Measurements from ENCODE around the gene SERTAD2. TPM values are rescaled to one million over a fixed set of nuclear protein-coding genes. Genes with fewer than 3 reads are reported as not detected.

The SERTAD2 gene
- total and polyA plus RNA-seq, 9 donors = 9.9 to 26.8 (median 20.8) TPM

DNA sequence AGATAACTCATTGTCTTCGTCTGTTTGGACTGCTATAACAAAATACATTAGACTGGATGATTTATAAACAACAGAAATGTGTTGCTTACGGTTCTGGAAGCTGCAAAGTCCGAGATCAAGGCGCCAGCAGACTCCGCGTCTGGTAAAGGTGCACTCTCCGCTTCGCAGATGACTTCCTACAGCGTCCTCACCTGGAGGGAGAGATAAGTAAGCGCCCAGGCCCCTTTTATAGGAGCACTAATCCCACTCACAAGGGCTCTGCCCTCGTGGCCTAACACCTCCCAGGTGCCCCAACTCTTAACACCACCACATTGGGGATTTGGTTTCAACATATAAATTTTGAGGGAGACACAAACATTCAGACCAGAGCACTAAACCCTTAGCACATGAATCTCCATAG, 51.3 kb downstream of the SERTAD2 start:
- intact Hi-C loops (cut with DNase I) = loop anchor here in 2 of 4 donors (5.0 kb wide), 2 partner anchors 265 to 1415 kb away; no protein-coding TSS in a partner anchor
- WGBS, 3 donors = 89 to 90% (median 89%) methylated on average over 11 of the region's 11 CpGs
- DNase-seq = no peak
- no peak overlapping the region for H3K4me3 ChIP-seq
- H3K27ac ChIP-seq = no peak overlapping the region
- H3K27me3 ChIP-seq = no peaks in the 10 kb centered on the region
- no peaks in the 10 kb centered on the region for H3K36me3 ChIP-seq
- no peaks in the 10 kb centered on the region for H3K9me3 ChIP-seq
- TF ChIP-seq POLR2A (IDR thresholded peaks at IDR 0.05) (no peak), EP300 (IDR thresholded peaks at IDR 0.05) (no peak)
- TF ChIP-seq, protein P1, sequence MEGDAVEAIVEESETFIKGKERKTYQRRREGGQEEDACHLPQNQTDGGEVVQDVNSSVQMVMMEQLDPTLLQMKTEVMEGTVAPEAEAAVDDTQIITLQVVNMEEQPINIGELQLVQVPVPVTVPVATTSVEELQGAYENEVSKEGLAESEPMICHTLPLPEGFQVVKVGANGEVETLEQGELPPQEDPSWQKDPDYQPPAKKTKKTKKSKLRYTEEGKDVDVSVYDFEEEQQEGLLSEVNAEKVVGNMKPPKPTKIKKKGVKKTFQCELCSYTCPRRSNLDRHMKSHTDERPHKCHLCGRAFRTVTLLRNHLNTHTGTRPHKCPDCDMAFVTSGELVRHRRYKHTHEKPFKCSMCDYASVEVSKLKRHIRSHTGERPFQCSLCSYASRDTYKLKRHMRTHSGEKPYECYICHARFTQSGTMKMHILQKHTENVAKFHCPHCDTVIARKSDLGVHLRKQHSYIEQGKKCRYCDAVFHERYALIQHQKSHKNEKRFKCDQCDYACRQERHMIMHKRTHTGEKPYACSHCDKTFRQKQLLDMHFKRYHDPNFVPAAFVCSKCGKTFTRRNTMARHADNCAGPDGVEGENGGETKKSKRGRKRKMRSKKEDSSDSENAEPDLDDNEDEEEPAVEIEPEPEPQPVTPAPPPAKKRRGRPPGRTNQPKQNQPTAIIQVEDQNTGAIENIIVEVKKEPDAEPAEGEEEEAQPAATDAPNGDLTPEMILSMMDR (IDR thresholded peaks at IDR 0.05) = no peak
- H3K4me1 ChIP-seq (ENCODE audit: insufficient read depth) = peaks cover 2% of the 10 kb centered on the region

DNA sequence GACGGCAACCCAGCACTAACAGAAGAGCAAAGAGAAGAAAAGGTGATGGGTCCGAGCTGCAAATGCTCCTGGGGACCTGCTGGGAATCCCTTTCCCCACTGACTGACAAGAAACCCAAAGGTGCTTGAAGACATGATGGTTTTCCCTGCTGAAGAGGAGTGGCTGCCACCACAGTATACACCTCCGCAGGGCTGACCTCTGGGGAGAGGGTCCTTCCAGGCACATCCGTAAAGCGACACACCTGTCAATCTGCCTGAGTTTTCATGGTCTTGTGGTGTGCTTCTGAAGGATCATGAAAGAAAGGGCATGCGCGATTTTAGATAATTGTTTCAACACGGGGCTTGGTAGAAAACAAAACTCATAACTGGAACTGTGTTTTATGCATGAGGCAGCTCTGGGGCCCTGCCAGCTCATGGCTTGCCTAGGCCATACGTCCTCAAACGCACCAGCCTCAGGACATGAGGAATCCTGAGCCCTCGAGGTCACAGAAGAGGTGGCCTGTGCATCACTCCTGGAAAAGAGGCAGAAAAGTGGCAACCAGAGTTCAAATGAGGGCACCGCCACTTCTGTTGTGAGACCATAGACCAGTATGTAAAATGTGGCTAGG, 51.8 kb downstream of the SERTAD2 start:
- H3K9me3 ChIP-seq = no peaks in the 10 kb centered on the region
- intact Hi-C loops (cut with DNase I) = loop anchor here in 2 of 4 donors (5.0 kb wide), 2 partner anchors 265 to 1415 kb away; no protein-coding TSS in a partner anchor
- no peaks in the 10 kb centered on the region for H3K36me3 ChIP-seq

DNA sequence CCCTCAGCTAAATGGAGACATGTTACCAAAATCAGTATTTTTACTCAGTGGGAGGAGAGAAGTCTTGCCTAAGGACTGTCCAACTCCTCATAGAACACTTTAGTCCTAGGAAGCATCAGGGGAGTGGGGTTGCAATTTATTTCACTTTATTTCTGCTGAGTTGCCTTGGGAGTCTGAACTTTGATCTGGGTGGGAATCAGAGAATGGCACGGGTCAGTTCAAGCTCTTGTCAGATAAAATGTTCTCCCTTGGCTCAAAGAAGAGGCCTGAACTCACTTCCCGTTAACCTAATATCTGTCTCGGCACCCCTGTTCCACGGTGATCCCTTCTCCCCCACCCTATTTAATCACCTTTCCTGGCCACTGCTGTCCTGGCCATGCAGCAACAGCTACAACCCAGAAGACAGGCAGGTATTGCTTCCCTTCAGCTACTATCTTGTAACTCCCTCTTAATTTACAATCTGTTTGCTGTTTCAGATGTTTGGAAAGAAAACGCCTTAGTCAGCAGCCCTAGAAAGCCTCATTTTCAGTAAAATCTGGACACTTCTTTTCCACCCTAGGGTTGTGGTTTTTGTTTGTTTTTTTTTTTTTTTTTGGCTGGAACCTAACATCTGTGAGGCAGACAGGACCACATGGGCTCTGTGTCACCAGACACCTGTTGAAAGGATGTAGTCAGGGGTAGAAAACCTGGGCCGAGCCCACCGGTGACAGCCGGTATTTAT, 52.5 kb downstream of the SERTAD2 start:
- no peaks in the 10 kb centered on the region for H3K36me3 ChIP-seq
- no peak overlapping the region for H3K4me3 ChIP-seq
- intact Hi-C loops (cut with DNase I) = loop anchor here in 2 of 4 donors (5.0 kb wide), 2 partner anchors 266 to 1414 kb away; no protein-coding TSS in a partner anchor
- no peak for TF ChIP-seq POLR2A (IDR thresholded peaks at IDR 0.05)
- TF ChIP-seq EP300 (IDR thresholded peaks at IDR 0.05) = no peak
- TF ChIP-seq, protein P1 (IDR thresholded peaks at IDR 0.05) = no peak
- no peaks in the 10 kb centered on the region for H3K27me3 ChIP-seq
- no peaks in the 10 kb centered on the region for H3K9me3 ChIP-seq
- 18 to 28% (median 22%) methylated on average over 8 of the region's 8 CpGs for WGBS, 3 donors
- DNase-seq = no peak
- no peak overlapping the region for H3K27ac ChIP-seq
- H3K4me1 ChIP-seq (ENCODE audit: insufficient read depth) = peaks cover 2% of the 10 kb centered on the region

More for the DNA sequence above, 51.8 kb downstream of the SERTAD2 start:
- 52 to 71% (median 54%) methylated on average over 12 of the region's 12 CpGs for WGBS, 3 donors
- Histone ChIP-seq H3K4me1 (ENCODE audit: insufficient read depth) (peaks cover 2% of the 10 kb centered on the region), H3K27me3 (no peaks in the 10 kb centered on the region), H3K4me3 (no peak overlapping the region), H3K27ac (no peak overlapping the region)
- DNase-seq = no peak
- no peak for TF ChIP-seq POLR2A (IDR thresholded peaks at IDR 0.05)
- TF ChIP-seq, protein P1 (IDR thresholded peaks at IDR 0.05) = no peak
- TF ChIP-seq EP300 (IDR thresholded peaks at IDR 0.05) = no peak

DNA sequence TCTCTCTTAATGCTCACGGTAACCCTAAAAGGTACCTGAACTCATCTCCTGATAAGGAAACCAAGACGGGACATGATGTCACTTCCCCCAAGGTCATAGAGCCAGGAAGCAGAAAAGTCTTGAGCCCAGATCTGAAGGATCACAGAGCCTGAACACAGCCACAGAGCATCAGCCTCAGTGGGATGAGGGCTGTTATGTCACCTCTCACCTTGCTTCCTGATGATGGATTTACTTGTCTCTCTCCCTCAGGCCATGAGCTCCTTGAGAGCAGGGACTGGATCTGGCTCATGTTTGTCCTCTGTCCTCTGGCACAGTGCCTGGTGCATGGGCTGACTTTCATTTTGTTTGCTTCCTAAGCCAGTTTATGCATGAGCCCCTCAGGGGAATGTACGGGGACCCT, 54.2 kb downstream of the SERTAD2 start:
- no peak for DNase-seq
- WGBS, 3 donors = 38 to 46% (median 46%) methylated on average over 3 of the region's 3 CpGs
- Histone ChIP-seq H3K36me3 (no peaks in the 10 kb centered on the region), H3K27ac (no peak overlapping the region), H3K4me1 (ENCODE audit: insufficient read depth) (no peaks in the 10 kb centered on the region), H3K4me3 (no peak overlapping the region), H3K27me3 (no peaks in the 10 kb centered on the region), H3K9me3 (no peaks in the 10 kb centered on the region)
- intact Hi-C loops (cut with DNase I) = no loop called here
- TF ChIP-seq, protein P1 (IDR thresholded peaks at IDR 0.05) = no peak
